Right atrium auricular region (tissue), 2 donors: ENCODE measurements around the gene MVD. TPM values are rescaled to one million over a fixed set of nuclear protein-coding genes. Genes with fewer than 3 reads are reported as not detected.
A peak's percentile ranks its signal among the peaks of the same experiment; 100 is the strongest.

ENCODE experiments used
- DNase-seq: peaks from one replicate; pipeline ENCODE4 v3.0.0-alpha.2; 2019; ENCODE audit warnings: low spot score
- H3K27ac ChIP-seq, 2 donors: fragments of 200-600 bp; sonication (generic); 1 replicate in 1 of 2; 2 replicates in 1 of 2; pipeline ENCODE4 v1.5.1; 2016 to 2019
- H3K27me3 ChIP-seq, 2 donors: fragments of 200-600 bp; sonication (generic); one replicate each; pipeline versions ENCODE4 v1.5.1 to v1.6.0; 2017 to 2019
- H3K36me3 ChIP-seq: fragments of 200-600 bp; sonication (generic); one replicate; pipeline ENCODE4 v1.5.1; 2016
- H3K4me1 ChIP-seq, 2 donors: fragments of 200-600 bp; sonication (generic); one replicate each; pipeline versions ENCODE4 v1.5.1 to v1.6.0; 2017 to 2019
- H3K4me3 ChIP-seq, 2 donors: fragments of 200-600 bp; sonication (generic); 1 replicate in 1 of 2; 2 replicates in 1 of 2; pipeline ENCODE4 v1.5.1; 2017 to 2019; ENCODE audit warnings: mild to moderate bottlenecking in 1 of 2, moderate library complexity in 1 of 2
- H3K9me3 ChIP-seq, 2 donors: fragments of 200-600 bp; sonication (generic); one replicate each; pipeline ENCODE4 v1.5.1; 2019
- CTCF ChIP-seq, 2 donors: fragments of 200-600 bp; sonication (generic); IDR thresholded peaks; one replicate each; pipeline ENCODE4 v1.5.1; 2019; ENCODE audit warnings: antibody characterized with exemption in 2 of 2
- total RNA-seq, 2 donors: library from RNA; depleted of rRNA; stranded (reverse); fragments of >200 nt; gene quantifications; one replicate each; pipeline ENCODE4 v1.1.0, GENCODE V29; 2016

MVD gene
- total RNA-seq = 10 to 100 TPM; 21.5 to 23.1 TPM

- peak within 1 kb of the TSS; percentile 80 to 95 for H3K27ac ChIP-seq
- H3K36me3 ChIP-seq = peaks cover 2% of the 10 kb centered on the region
- H3K4me1 ChIP-seq = peaks cover 0 to 20% of the 10 kb centered on the region in 2 donors
- no peaks in the 10 kb centered on the region for H3K9me3 ChIP-seq
- no peak for TF ChIP-seq CTCF (IDR thresholded peaks at IDR 0.05)
- DNase-seq = peak; percentile 99
- H3K27me3 ChIP-seq = no peaks in the 10 kb centered on the region
- peak within 1 kb of the TSS; percentile 80 to 99 for H3K4me3 ChIP-seq
Observed at GRCh38 chr16:88662843-88663606, at the start of gene MVD. Gene MVD (minus strand): TSS chr16:88663091. CDS start chr16:88663080, 11 bp downstream.

- TF ChIP-seq CTCF (IDR thresholded peaks at IDR 0.05) = no peak
- Histone ChIP-seq H3K4me3 (no peak overlapping the region), H3K4me1 (peaks cover 0 to 3% of the 10 kb centered on the region in 2 donors), H3K9me3 (no peaks in the 10 kb centered on the region), H3K27me3 (no peaks in the 10 kb centered on the region), H3K36me3 (peaks cover 39% of the 10 kb centered on the region), H3K27ac (no peak overlapping the region)
- DNase-seq = no peak
Observed at GRCh38 chr16:88712362-88712979, 49.6 kb upstream of the MVD start.

- Histone ChIP-seq H3K4me3 (no peak overlapping the region), H3K27me3 (no peaks in the 10 kb centered on the region), H3K4me1 (peaks cover 0 to 9% of the 10 kb centered on the region in 2 donors), H3K9me3 (no peaks in the 10 kb centered on the region), H3K27ac (no peak overlapping the region), H3K36me3 (peaks cover 35% of the 10 kb centered on the region)
- TF ChIP-seq CTCF (IDR thresholded peaks at IDR 0.05) = no peak
- DNase-seq = no peak
Observed at GRCh38 chr16:88711750-88712340, 49.0 kb upstream of the MVD start.

- Histone ChIP-seq H3K36me3 (peaks cover 22% of the 10 kb centered on the region), H3K9me3 (no peaks in the 10 kb centered on the region), H3K27ac (no peak overlapping the region), H3K4me1 (peaks cover 0 to 15% of the 10 kb centered on the region in 2 donors), H3K27me3 (no peaks in the 10 kb centered on the region), H3K4me3 (no peak overlapping the region)
- TF ChIP-seq CTCF (IDR thresholded peaks at IDR 0.05) = no peak
- no peak for DNase-seq
Observed at GRCh38 chr16:88710556-88710955, 47.7 kb upstream of the MVD start.

- Histone ChIP-seq H3K4me1 (peaks cover 0 to 47% of the 10 kb centered on the region in 2 donors), H3K36me3 (no peaks in the 10 kb centered on the region), H3K27me3 (no peaks in the 10 kb centered on the region), H3K9me3 (no peaks in the 10 kb centered on the region), H3K27ac (peak overlapping the region; percentile 79 to 80), H3K4me3 (peak overlapping the region; percentile 92 to 99)
- no peak for TF ChIP-seq CTCF (IDR thresholded peaks at IDR 0.05)
- DNase-seq = no peak
Observed at GRCh38 chr16:88706965-88707826, 44.3 kb upstream of the MVD start.
